ENCODE measurements around the gene RASSF5. TPM values are rescaled to one million over a fixed set of nuclear protein-coding genes. Genes with fewer than 3 reads are reported as not detected.
"Not testable (repeated sequence)": the region's sequence is repeated elsewhere in the genome, so short reads cannot be mapped to it uniquely, and the experiment has no call there.

Gene RASSF5
- total RNA-seq, 1 experiment from 2014 or later = 1.3 TPM

DNA sequence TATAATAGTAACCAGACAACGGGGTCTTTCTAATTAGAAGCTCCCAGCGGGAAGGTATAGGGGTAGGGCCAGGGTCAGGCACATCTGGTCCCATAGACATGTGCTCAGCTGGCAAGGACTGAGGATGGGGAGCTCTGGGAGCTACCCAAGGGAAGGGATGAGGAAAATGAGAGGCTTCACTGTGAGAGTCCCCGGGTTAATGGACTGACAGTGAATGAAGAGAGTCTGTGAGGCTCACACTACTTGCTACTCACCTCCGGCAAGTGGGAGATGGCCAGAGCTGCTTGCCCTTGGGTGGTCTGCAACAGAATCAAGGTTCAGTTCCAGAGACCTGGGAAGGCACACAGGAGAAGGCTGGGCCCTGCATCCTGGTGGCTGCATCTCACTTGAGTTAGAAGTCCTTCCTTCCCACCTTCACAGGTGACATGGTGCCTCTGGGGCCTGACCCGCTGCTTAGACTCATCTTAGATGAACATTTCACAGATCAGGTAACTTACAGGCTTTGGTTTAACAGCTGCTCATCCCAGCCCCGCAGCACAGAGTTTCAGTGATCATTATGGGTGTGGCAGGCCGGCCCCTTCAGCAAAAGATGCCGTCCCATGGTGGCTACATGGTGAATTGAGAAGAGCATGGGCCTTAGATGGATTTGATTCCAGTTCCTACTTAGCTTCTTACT, 73.2 kb downstream of the RASSF5 start:
- Mint-ChIP-seq H3K9me3 (ENCODE audit: unreplicated experiment) (no peaks in the 10 kb centered on the region), H3K36me3 (ENCODE audit: insufficient read depth, unreplicated experiment) (no peaks in the 10 kb centered on the region), H3K27ac (ENCODE audit: unreplicated experiment) (no peak overlapping the region), H3K4me3 (ENCODE audit: unreplicated experiment) (no peak overlapping the region), H3K27me3 (ENCODE audit: insufficient read depth, unreplicated experiment) (peaks cover 3% of the 10 kb centered on the region), H3K4me1 (ENCODE audit: low read depth, unreplicated experiment) (no peaks in the 10 kb centered on the region)
- H3K9me3 ChIP-seq = no peaks in the 10 kb centered on the region
- no peaks in the 10 kb centered on the region for H3K4me1 ChIP-seq
- ChIA-PET CTCF (interaction anchor here (0.5 to 0.9 kb wide), 2 partner anchors 90 to 142 kb away, joined by 3 to 5 read pairs; no protein-coding TSS in a partner anchor), POLR2A (no interaction called here)
- BruUV-seq (replicated peaks) = no TSS peak
- H3K4me3 ChIP-seq (ENCODE audit: low read depth, low read length) = no peak overlapping the region
- no peak for DNase-seq
- H3K36me3 ChIP-seq (ENCODE audit: control insufficient read depth, insufficient read depth, low read length) = no peaks in the 10 kb centered on the region
- intact Hi-C loops (cut with micrococcal nuclease; ENCODE audit: unreplicated experiment) = no loop called here
- no peak for TF ChIP-seq CTCF (IDR thresholded peaks at IDR 0.05; ENCODE audit: insufficient read depth in 1 of 2, low read depth in 1 of 2, low read length in 1 of 2, severe bottlenecking in 1 of 2, unreplicated experiment in 1 of 2)
- no peaks in the 10 kb centered on the region for H3K27me3 ChIP-seq (replicated peaks; ENCODE audit: control insufficient read depth, insufficient read depth, low read length)

DNA sequence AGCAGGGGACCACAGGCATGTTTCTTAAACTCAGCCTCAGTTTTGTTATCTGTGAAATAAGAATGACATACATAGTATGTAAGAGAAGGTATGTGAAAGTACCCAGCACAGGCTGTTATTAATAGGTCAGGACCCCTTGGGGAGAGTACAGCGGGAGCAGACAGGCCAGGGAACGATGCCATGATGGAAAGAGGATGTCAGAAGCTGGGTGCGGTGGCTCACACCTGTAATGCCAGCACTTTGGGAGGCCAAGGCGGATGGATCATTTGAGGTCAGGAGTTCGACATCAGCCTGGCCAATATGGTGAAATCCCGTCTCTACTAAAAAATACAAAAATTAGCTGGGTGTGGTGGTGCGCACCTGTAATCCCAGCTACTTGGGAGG, 73.8 kb downstream of the RASSF5 start:
- H3K27me3 ChIP-seq (replicated peaks; ENCODE audit: control insufficient read depth, insufficient read depth, low read length); H3K9me3 Mint-ChIP-seq (ENCODE audit: unreplicated experiment); H3K4me1 ChIP-seq; H3K36me3 Mint-ChIP-seq (ENCODE audit: insufficient read depth, unreplicated experiment); H3K4me1 Mint-ChIP-seq (ENCODE audit: low read depth, unreplicated experiment); H3K9me3 ChIP-seq; H3K27ac Mint-ChIP-seq (ENCODE audit: unreplicated experiment); H3K4me3 ChIP-seq (ENCODE audit: low read depth, low read length); CTCF ChIA-PET; intact Hi-C loops (cut with micrococcal nuclease; ENCODE audit: unreplicated experiment); DNase-seq; H3K4me3 Mint-ChIP-seq (ENCODE audit: unreplicated experiment); H3K27me3 Mint-ChIP-seq (ENCODE audit: insufficient read depth, unreplicated experiment); POLR2A ChIA-PET; H3K36me3 ChIP-seq (ENCODE audit: control insufficient read depth, insufficient read depth, low read length); BruUV-seq (replicated peaks): not testable (repeated sequence)

DNA sequence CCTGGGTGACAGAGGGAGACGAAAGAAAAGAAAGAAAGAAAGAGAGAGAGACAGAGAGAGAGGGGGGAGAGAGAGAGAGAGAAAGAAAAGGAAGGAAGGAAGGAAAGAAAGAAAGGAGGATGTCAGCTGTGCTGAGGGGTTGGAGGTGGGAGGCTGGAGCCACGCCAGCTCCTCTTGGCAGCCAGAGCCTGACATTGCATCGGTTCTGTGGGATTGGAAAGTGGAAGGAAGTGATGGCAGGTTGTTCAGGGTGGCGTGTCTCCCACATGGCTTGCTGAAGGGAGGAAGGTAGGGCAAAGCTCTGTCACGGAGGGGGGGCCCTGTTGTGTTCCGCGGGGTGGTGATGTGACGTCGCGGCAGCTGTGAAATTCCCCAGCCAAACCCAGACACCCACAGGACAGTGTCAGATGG, 74.2 kb downstream of the RASSF5 start:
- DNase-seq = no peak
- peaks cover 3% of the 10 kb centered on the region for H3K27me3 Mint-ChIP-seq (ENCODE audit: insufficient read depth, unreplicated experiment)
- no peak for TF ChIP-seq CTCF (IDR thresholded peaks at IDR 0.05; ENCODE audit: insufficient read depth in 1 of 2, low read depth in 1 of 2, low read length in 1 of 2, severe bottlenecking in 1 of 2, unreplicated experiment in 1 of 2)
- no peaks in the 10 kb centered on the region for H3K9me3 ChIP-seq
- no peaks in the 10 kb centered on the region for H3K36me3 Mint-ChIP-seq (ENCODE audit: insufficient read depth, unreplicated experiment)
- no peaks in the 10 kb centered on the region for H3K9me3 Mint-ChIP-seq (ENCODE audit: unreplicated experiment)
- CTCF ChIA-PET = no interaction called here
- POLR2A ChIA-PET = no interaction called here
- H3K4me1 Mint-ChIP-seq (ENCODE audit: low read depth, unreplicated experiment) = no peaks in the 10 kb centered on the region
- H3K4me3 ChIP-seq (ENCODE audit: low read depth, low read length) = no peak overlapping the region
- no TSS peak for BruUV-seq (replicated peaks)
- no peak overlapping the region for H3K27ac Mint-ChIP-seq (ENCODE audit: unreplicated experiment)
- no peaks in the 10 kb centered on the region for H3K36me3 ChIP-seq (ENCODE audit: control insufficient read depth, insufficient read depth, low read length)
- H3K4me1 ChIP-seq = no peaks in the 10 kb centered on the region
- intact Hi-C loops (cut with micrococcal nuclease; ENCODE audit: unreplicated experiment) = no loop called here
- no peaks in the 10 kb centered on the region for H3K27me3 ChIP-seq (replicated peaks; ENCODE audit: control insufficient read depth, insufficient read depth, low read length)
- H3K4me3 Mint-ChIP-seq (ENCODE audit: unreplicated experiment) = no peak overlapping the region
